Activated naive CD8-positive, alpha-beta T cell treated with anti-CD3 and anti-CD28 coated beads, Interleukin-2, amount 50 U/mL, for 16 hours (primary cell): Measurements from ENCODE around the gene XKR7.

Experiments
- DNase-seq: peaks from one replicate; pipeline ENCODE4 v3.0.0-alpha.2; 2020; ENCODE audit warnings: low read depth, low spot score

Gene XKR7

GRCh38 chr20:32037929-32038328 is 70.0 kb downstream of the XKR7 start:
- DNase-seq, result no peak

- no peak for DNase-seq
Observed at GRCh38 chr20:32040142-32040953, 72.4 kb downstream of the XKR7 start.

GRCh38 chr20:32045999-32046398 is 78.0 kb downstream of the XKR7 start:
- DNase-seq, result no peak

GRCh38 chr20:32050324-32050841 is 82.4 kb downstream of the XKR7 start:
- no peak for DNase-seq

- DNase-seq, result no peak
Observed at GRCh38 chr20:32050851-32051556, 83.1 kb downstream of the XKR7 start.

GRCh38 chr20:32051720-32052089 is 83.8 kb downstream of the XKR7 start:
- no peak for DNase-seq

- DNase-seq, result no peak
Observed at GRCh38 chr20:32052090-32052777, 84.3 kb downstream of the XKR7 start, which contains the start of gene HCK. Gene HCK (plus strand): TSS chr20:32052242.

- DNase-seq, result no peak
Observed at GRCh38 chr20:32052778-32053362, 84.9 kb downstream of the XKR7 start.
